Muscle layer of colon (tissue), 2 donors: Measurements from ENCODE around the gene CLEC16A.
A peak's percentile ranks its signal among the peaks of the same experiment; 100 is the strongest.

Source experiments
- H3K27ac ChIP-seq: one replicate; pipeline ENCODE4 v1.7.0; 2013; ENCODE audit warnings: low read depth, mild to moderate bottlenecking, low read length, moderate library complexity
- H3K27me3 ChIP-seq, 2 donors: one replicate each; pipeline ENCODE4 v1.7.0; 2013; ENCODE audit warnings: low read length in 2 of 2, mild to moderate bottlenecking in 2 of 2; ENCODE audit not compliant: insufficient read depth in 2 of 2, control insufficient read depth in 1 of 2
- H3K36me3 ChIP-seq: one replicate; pipeline ENCODE4 v1.7.0; 2013; ENCODE audit warnings: mild to moderate bottlenecking, low read length; ENCODE audit not compliant: insufficient read depth
- H3K4me1 ChIP-seq: one replicate; pipeline ENCODE4 v1.7.0; 2013; ENCODE audit warnings: mild to moderate bottlenecking, low read length; ENCODE audit not compliant: insufficient read depth
- H3K4me3 ChIP-seq, 2 donors: one replicate each; pipeline ENCODE4 v1.7.0; 2013; ENCODE audit warnings: low read length in 2 of 2, low read depth in 1 of 2, mild to moderate bottlenecking in 1 of 2, moderate library complexity in 1 of 2
- H3K9ac ChIP-seq: one replicate; pipeline ENCODE4 v1.7.0; 2013; ENCODE audit warnings: low read length
- H3K9me3 ChIP-seq: one replicate; pipeline ENCODE4 v1.7.0; 2013; ENCODE audit warnings: mild to moderate bottlenecking, low read length
- donor health status: abdominal sarcoma.
- donor health status: Adenocarcinoma of cecum.

The CLEC16A gene

DNA sequence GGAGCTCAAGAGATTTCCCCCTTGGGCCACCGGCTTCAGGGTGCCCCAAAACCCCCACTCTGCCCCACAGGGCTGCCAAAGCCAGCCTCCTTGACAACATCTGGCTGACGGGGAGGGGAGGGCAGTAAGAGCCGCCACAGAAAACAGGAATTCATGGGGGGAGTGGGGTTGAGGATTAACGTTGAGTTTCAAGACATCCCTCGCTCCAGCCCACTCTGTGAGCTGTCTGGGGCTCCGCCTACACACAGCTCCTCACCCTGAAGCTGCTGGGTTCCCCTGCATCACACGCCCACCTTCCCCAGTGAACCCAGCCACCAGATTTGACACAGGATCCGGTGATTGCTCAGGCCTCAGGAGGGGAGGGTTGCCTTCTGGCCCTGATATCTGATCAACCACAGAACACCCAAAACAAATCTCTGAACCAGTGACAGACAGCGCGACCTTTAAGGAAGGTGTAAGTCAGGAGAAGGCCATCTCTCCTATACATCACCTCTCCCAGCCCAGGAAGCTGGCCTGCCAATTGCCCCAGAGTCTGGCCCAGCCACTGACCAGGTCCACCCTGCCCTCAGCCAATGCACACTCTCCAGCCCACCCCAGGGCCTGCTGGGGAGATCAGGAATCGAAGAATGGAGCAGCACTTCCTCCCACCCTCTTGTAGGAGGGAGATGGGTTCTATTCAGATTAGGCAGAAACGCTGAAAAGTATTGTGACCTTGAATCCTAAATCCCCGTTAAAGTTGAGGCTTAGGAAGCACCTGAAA lies 132.1 kb downstream of the CLEC16A start:
- no peaks in the 10 kb centered on the region for H3K9me3 ChIP-seq
- no peak overlapping the region for H3K4me3 ChIP-seq
- H3K27ac ChIP-seq, result peak overlapping the region; percentile 45
- no peak overlapping the region for H3K9ac ChIP-seq
- H3K4me1 ChIP-seq, result peaks cover 64% of the 10 kb centered on the region
- no peaks in the 10 kb centered on the region for H3K27me3 ChIP-seq
- no peaks in the 10 kb centered on the region for H3K36me3 ChIP-seq

GRCh38 chr16:11078812-11079459 lies 134.6 kb downstream of the CLEC16A start:
- Histone ChIP-seq H3K36me3 (no peaks in the 10 kb centered on the region), H3K27ac (peak overlapping the region; percentile 81), H3K9ac (no peak overlapping the region), H3K4me1 (peaks cover 81% of the 10 kb centered on the region), H3K9me3 (no peaks in the 10 kb centered on the region), H3K27me3 (no peaks in the 10 kb centered on the region), H3K4me3 (peak overlapping the region in 1 of 2 donors; percentile 8)

- H3K4me3 ChIP-seq, result no peak overlapping the region
Measured at GRCh38 chr16:11079652-11080187, 135.4 kb downstream of the CLEC16A start.

GRCh38 chr16:11080327-11080967 lies 136.1 kb downstream of the CLEC16A start:
- Histone ChIP-seq H3K36me3 (no peaks in the 10 kb centered on the region), H3K9ac (no peak overlapping the region), H3K27ac (peak overlapping the region; percentile 71), H3K4me1 (peaks cover 96% of the 10 kb centered on the region), H3K27me3 (no peaks in the 10 kb centered on the region), H3K9me3 (no peaks in the 10 kb centered on the region), H3K4me3 (no peak overlapping the region)

More at GRCh38 chr16:11079652-11080187, 135.4 kb downstream of the CLEC16A start:
- Histone ChIP-seq H3K9ac (no peak overlapping the region), H3K27me3 (no peaks in the 10 kb centered on the region), H3K4me1 (peaks cover 89% of the 10 kb centered on the region), H3K36me3 (no peaks in the 10 kb centered on the region), H3K27ac (peak overlapping the region; percentile 71), H3K9me3 (no peaks in the 10 kb centered on the region)

GRCh38 chr16:11080999-11081630 lies 136.8 kb downstream of the CLEC16A start:
- Histone ChIP-seq H3K4me1 (peaks cover 96% of the 10 kb centered on the region), H3K9ac (no peak overlapping the region), H3K27me3 (no peaks in the 10 kb centered on the region), H3K36me3 (no peaks in the 10 kb centered on the region), H3K4me3 (no peak overlapping the region), H3K27ac (peak overlapping the region; percentile 71), H3K9me3 (no peaks in the 10 kb centered on the region)

- Histone ChIP-seq H3K27ac (no peak overlapping the region), H3K4me1 (peaks cover 88% of the 10 kb centered on the region), H3K27me3 (no peaks in the 10 kb centered on the region), H3K36me3 (no peaks in the 10 kb centered on the region), H3K9me3 (no peaks in the 10 kb centered on the region), H3K9ac (no peak overlapping the region), H3K4me3 (no peak overlapping the region)
Measured at GRCh38 chr16:11082108-11082859, 137.9 kb downstream of the CLEC16A start.

DNA sequence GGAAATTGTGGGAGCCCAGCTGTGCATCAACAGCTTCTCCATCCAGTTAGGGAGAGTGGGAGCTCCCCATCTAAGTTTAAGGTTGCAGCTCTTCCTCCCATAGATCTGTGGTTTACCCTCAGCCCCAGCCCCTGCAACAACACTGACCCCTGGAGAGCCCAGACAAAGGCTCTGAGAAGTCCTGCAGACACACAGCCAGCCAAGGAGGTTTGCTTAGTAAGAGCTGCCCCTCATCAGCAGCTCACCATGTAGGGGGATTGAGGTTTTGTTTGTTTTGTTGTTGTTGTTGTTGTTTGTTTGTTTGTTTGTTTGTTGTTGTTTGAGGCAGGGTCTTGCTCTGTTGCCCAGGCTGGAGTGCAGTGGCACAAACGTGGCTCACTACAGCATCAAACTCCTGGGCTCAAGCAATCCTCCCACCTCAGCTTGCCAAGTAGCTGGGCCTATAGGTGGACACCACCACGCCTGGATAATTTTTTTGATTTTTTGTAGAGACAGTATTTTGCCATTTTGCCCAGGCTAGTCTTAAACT lies 138.6 kb downstream of the CLEC16A start:
- Histone ChIP-seq H3K4me1 (peaks cover 88% of the 10 kb centered on the region), H3K27me3 (no peaks in the 10 kb centered on the region), H3K4me3 (no peak overlapping the region), H3K36me3 (no peaks in the 10 kb centered on the region), H3K9ac (no peak overlapping the region), H3K9me3 (no peaks in the 10 kb centered on the region), H3K27ac (no peak overlapping the region)

GRCh38 chr16:11084484-11084875 lies 140.1 kb downstream of the CLEC16A start:
- Histone ChIP-seq H3K4me1 (peaks cover 89% of the 10 kb centered on the region), H3K27me3 (no peaks in the 10 kb centered on the region), H3K27ac (peak overlapping the region; percentile 77), H3K9me3 (no peaks in the 10 kb centered on the region), H3K9ac (no peak overlapping the region), H3K4me3 (no peak overlapping the region), H3K36me3 (no peaks in the 10 kb centered on the region)

DNA sequence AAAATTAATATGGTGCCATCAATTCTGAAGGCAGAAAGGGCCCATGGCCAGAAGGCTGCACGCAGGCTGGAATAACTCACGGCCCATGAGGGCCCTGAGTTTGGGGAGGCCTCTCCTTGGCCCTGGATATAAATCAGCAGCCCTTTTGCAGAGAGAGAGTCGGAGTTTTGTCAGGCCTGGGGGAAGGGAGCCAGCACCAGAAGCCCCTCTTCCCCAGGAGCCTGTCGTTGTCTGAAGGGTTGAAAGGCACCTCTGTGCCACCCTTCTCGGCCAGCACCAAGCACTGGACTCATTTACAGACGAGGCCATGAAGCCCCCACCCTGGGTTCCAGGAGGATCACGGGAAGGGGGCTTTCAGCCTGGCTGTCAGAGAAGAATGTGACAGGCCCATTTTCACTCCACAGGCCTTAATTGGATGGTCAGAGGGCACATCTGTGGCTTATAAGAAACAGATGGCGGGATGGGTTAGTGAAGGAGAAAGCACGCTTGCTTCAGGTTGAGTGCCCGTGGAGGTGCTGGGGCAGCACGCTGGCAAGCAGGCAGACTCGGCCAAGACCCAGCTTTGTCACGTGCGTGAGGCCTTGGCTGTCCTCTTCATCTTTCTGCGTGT lies 140.6 kb downstream of the CLEC16A start:
- Histone ChIP-seq H3K9me3 (no peaks in the 10 kb centered on the region), H3K36me3 (no peaks in the 10 kb centered on the region), H3K4me3 (no peak overlapping the region), H3K27me3 (no peaks in the 10 kb centered on the region), H3K4me1 (peaks cover 89% of the 10 kb centered on the region), H3K27ac (peak overlapping the region; percentile 77), H3K9ac (no peak overlapping the region)

DNA sequence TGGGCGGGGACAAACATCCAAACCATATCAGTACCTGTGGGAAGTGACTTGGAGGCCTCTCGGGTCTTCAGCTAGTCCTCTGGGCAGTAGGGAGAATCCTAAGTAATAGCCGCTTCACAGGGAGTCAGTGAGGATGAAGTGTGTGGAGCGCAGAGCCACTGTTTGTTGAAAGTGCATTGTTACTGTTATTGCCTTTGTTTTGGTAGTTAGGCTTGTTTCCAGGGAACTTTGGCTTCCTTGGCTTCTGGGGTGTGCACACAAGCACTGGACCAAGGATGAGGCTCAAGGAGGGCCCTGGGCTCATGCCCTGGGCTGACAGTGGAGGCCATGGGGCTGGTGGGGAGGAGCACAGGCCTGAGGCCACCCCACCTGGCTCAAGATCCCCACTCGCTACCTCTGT lies 141.6 kb downstream of the CLEC16A start:
- Histone ChIP-seq H3K36me3 (no peaks in the 10 kb centered on the region), H3K4me1 (peaks cover 83% of the 10 kb centered on the region), H3K4me3 (no peak overlapping the region), H3K27me3 (no peaks in the 10 kb centered on the region), H3K9ac (no peak overlapping the region), H3K9me3 (no peaks in the 10 kb centered on the region), H3K27ac (peak overlapping the region; percentile 77)
